Measurements from ENCODE around the gene TNK1. TPM values are rescaled to one million over a fixed set of nuclear protein-coding genes. Genes with fewer than 3 reads are reported as not detected.

The TNK1 gene
- total RNA-seq, 1 experiment from 2014 or later: 10.1 TPM

- H2BK20ac ChIP-seq (ENCODE audit: low read depth, low read length, poor library complexity, severe bottlenecking): no peak overlapping the region
- H2AFZ ChIP-seq (ENCODE audit: low read length): no peak overlapping the region
- Mint-ChIP-seq H3K27ac (no peak overlapping the region), H3K4me3 (no peak overlapping the region), H3K36me3 (ENCODE audit: insufficient read depth in 1 of 3, low read depth in 3 of 3) (peaks cover 8 to 39% (median 30%) of the 10 kb centered on the region in 3 experiments; a peak in 6 of 7 replicates), H3K27me3 (ENCODE audit: low read depth) (no peaks in the 10 kb centered on the region), H3K9me3 (no peaks in the 10 kb centered on the region), H3K4me1 (peaks cover 9 to 36% of the 10 kb centered on the region in 2 experiments)
- H3K9ac ChIP-seq (ENCODE audit: extremely low read depth, insufficient read length, low read length): no peak overlapping the region
- no peak overlapping the region for H4K91ac ChIP-seq (ENCODE audit: insufficient read length, low read depth, low read length)
- WGBS (ENCODE audit: extremely low coverage, insufficient read length, low lambda C conversion rate): no CpG with 5 or more reads among the region's 54 CpGs
- no peak overlapping the region for H3K18ac ChIP-seq (ENCODE audit: insufficient read length, low read depth, low read length)
- no peak overlapping the region for H3K27ac ChIP-seq (ENCODE audit: insufficient read length, low read depth, low read length)
- no peak overlapping the region for H2BK15ac ChIP-seq (ENCODE audit: low read depth, low read length)
- no peak overlapping the region for H3K23ac ChIP-seq (ENCODE audit: insufficient read length, low read depth, low read length)
- no peak overlapping the region for H2BK12ac ChIP-seq (ENCODE audit: insufficient read length, low read depth, low read length)
- no peak for TF ChIP-seq CTCF (conservative IDR thresholded peaks at IDR 0.05)
- H3K79me2 ChIP-seq (ENCODE audit: insufficient read depth, low read length): no peaks in the 10 kb centered on the region
- DNase-seq: no peak
- H2BK120ac ChIP-seq (ENCODE audit: low read depth, low read length, poor library complexity, severe bottlenecking): no peak overlapping the region
- H4K8ac ChIP-seq (replicated peaks; ENCODE audit: insufficient read length, low read depth, low read length): no peak overlapping the region
- H3K23me2 ChIP-seq (ENCODE audit: insufficient read length, low read depth, low read length, poor library complexity, severe bottlenecking): no peaks in the 10 kb centered on the region
- H3K4me1 ChIP-seq (ENCODE audit: insufficient read depth, low read length): no peaks in the 10 kb centered on the region
- H3K14ac ChIP-seq (ENCODE audit: insufficient read depth, low read length): no peak overlapping the region
- H2AK5ac ChIP-seq (ENCODE audit: insufficient read length, low read length): no peak overlapping the region
- H3K56ac ChIP-seq (ENCODE audit: insufficient read length, low read depth, low read length): no peak overlapping the region
- no peaks in the 10 kb centered on the region for H3K9me3 ChIP-seq (ENCODE audit: control insufficient read depth, low read depth, low read length)
- H3K4ac ChIP-seq (ENCODE audit: low read depth, low read length): no peak overlapping the region
- no peak overlapping the region for H3K4me2 ChIP-seq (ENCODE audit: insufficient read depth, insufficient read length, low read length)
- no peak overlapping the region for H2BK5ac ChIP-seq (ENCODE audit: insufficient read length, low read length)
- H4K20me1 ChIP-seq (ENCODE audit: control insufficient read depth, insufficient read depth, insufficient read length): no peaks in the 10 kb centered on the region
- no peak overlapping the region for H4K5ac ChIP-seq (ENCODE audit: insufficient read length, low read depth, low read length)
- no peak overlapping the region for H3T11ph ChIP-seq (ENCODE audit: low read length)
- H3K27me3 ChIP-seq (ENCODE audit: insufficient read depth, low read length): no peaks in the 10 kb centered on the region
- no peaks in the 10 kb centered on the region for H3K79me1 ChIP-seq (ENCODE audit: insufficient read depth, low read depth, low read length, poor library complexity, severe bottlenecking)
Measured at GRCh38 chr17:7417056-7417655, 36.3 kb downstream of the TNK1 start.

Measured in H9 (cell line).